WERI-Rb-1 (cell line): Measurements from ENCODE around the gene PCDH1.

Experiments used
- DNase-seq: peaks from one replicate; pipeline ENCODE4 v3.0.0-alpha.2; 2020
- H3K27ac ChIP-seq: fragments of 250-450 bp; sonication (Bioruptor Pico); 2 replicates; pipeline ENCODE4 v1.5.1; 2020; ENCODE audit warnings: mild to moderate bottlenecking, moderate library complexity
- H3K27me3 ChIP-seq: fragments of 250-450 bp; sonication (Bioruptor Pico); 2 replicates; pipeline ENCODE4 v1.5.1; 2021; ENCODE audit warnings: mild to moderate bottlenecking, low read depth, moderate library complexity; ENCODE audit not compliant: insufficient read depth, severe bottlenecking
- H3K36me3 ChIP-seq: fragments of 250-450 bp; sonication (Bioruptor Pico); 2 replicates; pipeline ENCODE4 v1.5.1; 2020; ENCODE audit warnings: mild to moderate bottlenecking, moderate library complexity
- H3K4me3 ChIP-seq: 2 replicates; pipeline ENCODE4 v1.5.1; 2011; ENCODE audit warnings: low read depth, mild to moderate bottlenecking, control low read depth, low read length
- H3K9me3 ChIP-seq: fragments of 250-450 bp; sonication (Bioruptor Pico); 2 replicates; pipeline ENCODE4 v1.5.1; 2021; ENCODE audit warnings: mild to moderate bottlenecking, moderate library complexity; ENCODE audit not compliant: severe bottlenecking
- TF ChIP-seq, protein P1 (sequence below): IDR thresholded peaks from 2 replicates; pipeline ENCODE4 v1.5.1; 2011; ENCODE audit warnings: low read depth, mild to moderate bottlenecking, control low read depth, inconsistent platforms, low read length

The PCDH1 gene

GRCh38 chr5:141811287-141812155 lies 66.7 kb downstream of the PCDH1 start:
- no peaks in the 10 kb centered on the region for H3K36me3 ChIP-seq
- no peaks in the 10 kb centered on the region for H3K9me3 ChIP-seq
- no peak overlapping the region; the same call in 1 of the 2 replicates for H3K4me3 ChIP-seq
- no peak overlapping the region for H3K27ac ChIP-seq
- H3K27me3 ChIP-seq, result peaks cover 11% of the 10 kb centered on the region
- TF ChIP-seq, protein P1, sequence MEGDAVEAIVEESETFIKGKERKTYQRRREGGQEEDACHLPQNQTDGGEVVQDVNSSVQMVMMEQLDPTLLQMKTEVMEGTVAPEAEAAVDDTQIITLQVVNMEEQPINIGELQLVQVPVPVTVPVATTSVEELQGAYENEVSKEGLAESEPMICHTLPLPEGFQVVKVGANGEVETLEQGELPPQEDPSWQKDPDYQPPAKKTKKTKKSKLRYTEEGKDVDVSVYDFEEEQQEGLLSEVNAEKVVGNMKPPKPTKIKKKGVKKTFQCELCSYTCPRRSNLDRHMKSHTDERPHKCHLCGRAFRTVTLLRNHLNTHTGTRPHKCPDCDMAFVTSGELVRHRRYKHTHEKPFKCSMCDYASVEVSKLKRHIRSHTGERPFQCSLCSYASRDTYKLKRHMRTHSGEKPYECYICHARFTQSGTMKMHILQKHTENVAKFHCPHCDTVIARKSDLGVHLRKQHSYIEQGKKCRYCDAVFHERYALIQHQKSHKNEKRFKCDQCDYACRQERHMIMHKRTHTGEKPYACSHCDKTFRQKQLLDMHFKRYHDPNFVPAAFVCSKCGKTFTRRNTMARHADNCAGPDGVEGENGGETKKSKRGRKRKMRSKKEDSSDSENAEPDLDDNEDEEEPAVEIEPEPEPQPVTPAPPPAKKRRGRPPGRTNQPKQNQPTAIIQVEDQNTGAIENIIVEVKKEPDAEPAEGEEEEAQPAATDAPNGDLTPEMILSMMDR, result peak; percentile 82
- peak; percentile 38 for DNase-seq

DNA sequence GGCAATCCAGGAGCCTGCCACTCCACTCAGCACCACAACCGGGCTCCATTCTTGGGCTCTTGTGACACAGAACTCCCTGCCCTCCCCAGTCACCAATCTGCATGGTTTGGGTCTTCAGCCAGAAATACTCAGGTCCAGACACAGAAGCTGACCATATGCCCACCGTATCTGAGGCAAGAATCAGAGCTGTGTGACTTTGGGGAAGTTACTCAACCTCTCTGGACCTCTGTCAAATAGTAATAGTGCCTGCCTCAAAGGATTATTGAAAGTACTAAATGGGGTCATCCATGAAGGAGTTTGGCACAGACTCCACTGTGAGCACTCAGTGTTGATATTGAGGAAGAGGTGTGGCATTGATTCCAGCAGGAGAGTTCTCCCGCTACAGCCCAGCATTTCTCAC lies 67.5 kb downstream of the PCDH1 start:
- H3K9me3 ChIP-seq, result no peaks in the 10 kb centered on the region
- no peak overlapping the region for H3K4me3 ChIP-seq
- DNase-seq, result no peak
- TF ChIP-seq, protein P1, result no peak
- peaks cover 11% of the 10 kb centered on the region for H3K27me3 ChIP-seq
- H3K36me3 ChIP-seq, result no peaks in the 10 kb centered on the region
- no peak overlapping the region for H3K27ac ChIP-seq

DNA sequence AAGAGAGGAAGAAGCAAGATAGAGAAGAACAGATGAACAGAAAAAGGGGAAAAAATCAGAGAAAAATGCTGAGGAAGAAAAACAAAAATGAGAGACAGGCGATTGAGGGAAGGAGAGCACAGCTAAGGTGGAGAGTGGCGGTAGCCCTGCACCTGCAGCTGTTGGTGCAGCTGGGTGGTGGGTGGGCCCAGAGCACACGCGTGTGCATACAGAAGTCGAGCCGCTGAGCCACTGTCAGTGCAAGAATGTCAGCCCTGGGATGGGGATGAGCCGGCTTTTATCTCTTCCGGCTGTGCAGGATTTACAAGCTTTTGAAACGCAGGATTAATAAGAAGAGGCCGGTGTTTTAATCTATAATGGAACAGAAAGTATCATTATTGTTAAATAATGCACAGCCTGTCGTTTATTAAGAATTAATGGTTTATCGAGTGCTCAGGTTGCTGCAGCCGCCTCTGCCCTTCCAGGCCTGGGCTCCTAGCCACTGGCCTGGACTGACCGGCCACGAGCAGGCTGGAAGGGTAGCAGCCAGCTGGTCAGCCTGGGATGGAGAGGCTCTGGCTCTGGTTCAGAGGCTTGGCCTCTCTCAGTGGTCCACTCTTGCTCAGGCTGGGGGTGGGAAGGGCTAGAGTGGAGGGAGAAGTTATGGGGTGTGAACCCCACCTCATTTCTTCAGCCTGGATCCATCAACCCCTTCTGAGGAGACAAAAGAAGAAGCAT lies 68.7 kb downstream of the PCDH1 start:
- H3K4me3 ChIP-seq, result no peak overlapping the region
- no peaks in the 10 kb centered on the region for H3K36me3 ChIP-seq
- DNase-seq, result peak; percentile 35
- H3K27me3 ChIP-seq, result peaks cover 11% of the 10 kb centered on the region
- TF ChIP-seq, protein P1, result no peak
- H3K27ac ChIP-seq, result no peak overlapping the region
- no peaks in the 10 kb centered on the region for H3K9me3 ChIP-seq

DNA sequence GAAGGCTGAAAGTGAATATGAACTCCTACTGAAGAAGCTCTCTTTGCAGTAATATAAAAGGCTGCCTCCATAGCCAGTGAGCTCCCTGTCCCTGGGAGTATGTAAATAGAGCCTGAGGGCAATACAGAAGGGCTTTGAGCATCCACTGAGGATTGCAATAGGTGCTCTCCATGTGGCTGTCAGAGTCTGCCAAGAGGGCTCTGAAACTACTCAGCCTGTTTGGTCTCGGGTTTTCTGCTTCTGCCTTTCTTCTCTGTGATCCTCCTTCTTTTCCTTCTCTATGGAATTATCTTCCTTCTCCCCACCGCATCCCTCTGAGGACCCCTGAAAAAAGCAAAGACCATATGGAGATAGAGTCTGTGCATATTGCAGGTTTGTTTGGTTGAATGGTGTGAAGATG lies 69.4 kb downstream of the PCDH1 start:
- no peak overlapping the region for H3K27ac ChIP-seq
- H3K36me3 ChIP-seq, result no peaks in the 10 kb centered on the region
- no peak for DNase-seq
- peaks cover 11% of the 10 kb centered on the region for H3K27me3 ChIP-seq
- TF ChIP-seq, protein P1, result no peak
- no peaks in the 10 kb centered on the region for H3K9me3 ChIP-seq
- H3K4me3 ChIP-seq, result no peak overlapping the region

DNA sequence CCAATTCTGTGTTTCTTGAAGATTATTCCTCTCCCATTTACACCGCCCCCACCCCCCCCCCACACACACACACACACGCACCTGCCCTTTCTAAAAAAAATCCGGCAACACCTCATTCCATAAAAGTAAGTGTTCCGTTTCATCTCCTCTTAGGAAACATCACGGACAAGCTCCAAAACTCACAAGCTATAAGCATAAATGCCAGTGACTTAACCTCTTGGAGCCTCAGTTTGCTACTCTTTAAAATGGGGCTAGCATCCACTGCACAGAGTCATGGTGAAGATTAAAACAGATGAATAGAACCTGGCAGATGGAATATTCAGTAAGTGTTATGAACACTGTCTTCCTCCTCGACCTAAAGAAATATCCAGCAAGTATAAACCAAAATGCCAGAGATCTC lies 70.5 kb downstream of the PCDH1 start:
- Histone ChIP-seq H3K9me3 (no peaks in the 10 kb centered on the region), H3K27me3 (peaks cover 11% of the 10 kb centered on the region), H3K4me3 (no peak overlapping the region), H3K36me3 (no peaks in the 10 kb centered on the region), H3K27ac (no peak overlapping the region)
- TF ChIP-seq, protein P1, result no peak
- DNase-seq, result no peak
